Measurements from ENCODE around the gene IGF2BP2. TPM values are rescaled to one million over a fixed set of nuclear protein-coding genes. Genes with fewer than 3 reads are reported as not detected.
"Not testable (repeated sequence)": the region's sequence is repeated elsewhere in the genome, so short reads cannot be mapped to it uniquely, and the experiment has no call there.

IGF2BP2 gene
- total RNA-seq, 1 experiment from 2014 or later: 75.9 TPM

DNA sequence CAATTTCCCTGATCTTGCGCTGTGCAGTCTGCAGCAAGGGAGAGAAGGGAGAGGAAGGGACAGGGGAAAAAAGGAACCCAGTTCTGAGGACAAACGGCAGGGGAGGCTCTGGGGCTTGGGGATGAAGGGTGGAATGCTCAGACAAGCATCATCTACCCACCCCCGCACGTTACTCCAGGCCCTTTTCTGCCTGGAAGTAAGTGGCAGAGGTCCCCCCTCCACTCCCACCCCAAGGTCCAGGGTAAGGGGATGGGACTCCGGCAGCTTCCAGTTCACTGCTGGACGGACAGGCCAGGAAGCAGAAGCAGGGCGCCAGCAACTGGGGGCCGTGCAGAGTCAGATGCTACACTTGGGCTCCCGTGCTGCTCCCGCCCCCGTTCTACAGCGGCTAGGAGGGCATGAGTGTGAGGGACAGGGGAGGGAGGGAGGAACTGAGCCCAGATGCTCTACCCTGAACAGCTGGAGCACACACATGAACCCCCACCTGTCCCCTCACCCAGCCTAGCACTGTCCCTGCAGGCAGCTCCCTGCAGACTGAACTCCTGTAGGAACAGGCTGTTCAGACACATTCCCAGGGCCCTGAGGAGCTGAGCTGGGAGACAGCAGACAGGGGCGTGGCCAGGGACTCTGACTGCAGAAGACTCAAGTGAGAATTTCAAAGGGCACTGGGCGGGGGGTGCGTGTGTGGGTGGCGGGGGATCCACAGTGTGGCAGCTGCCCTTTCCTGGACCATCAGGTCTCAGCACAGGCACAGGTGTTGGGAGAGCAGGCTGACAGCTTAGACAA lies 179.1 kb downstream of the IGF2BP2 start:
- no peak for DNase-seq
- POLR2A ChIA-PET: no interaction called here
- Histone ChIP-seq H3K27me3 (replicated peaks; ENCODE audit: control insufficient read depth, insufficient read depth, low read length) (no peaks in the 10 kb centered on the region), H3K4me3 (ENCODE audit: low read depth, low read length) (no peak overlapping the region), H3K36me3 (ENCODE audit: control insufficient read depth, insufficient read depth, low read length) (peaks cover 1% of the 10 kb centered on the region), H3K4me1 (no peaks in the 10 kb centered on the region), H3K9me3 (no peaks in the 10 kb centered on the region)
- H3K27me3 Mint-ChIP-seq (ENCODE audit: insufficient read depth, unreplicated experiment): no peaks in the 10 kb centered on the region
- no peaks in the 10 kb centered on the region for H3K4me1 Mint-ChIP-seq (ENCODE audit: low read depth, unreplicated experiment)
- CTCF ChIA-PET: interaction anchor here (0.8 kb wide), 1 partner anchor 14 kb away, joined by 3 read pairs; no protein-coding TSS in a partner anchor
- no TSS peak for BruUV-seq (replicated peaks)
- no peaks in the 10 kb centered on the region for H3K9me3 Mint-ChIP-seq (ENCODE audit: unreplicated experiment)
- no peak overlapping the region for H3K4me3 Mint-ChIP-seq (ENCODE audit: unreplicated experiment)
- no peak overlapping the region for H3K27ac Mint-ChIP-seq (ENCODE audit: unreplicated experiment)
- H3K36me3 Mint-ChIP-seq (ENCODE audit: insufficient read depth, unreplicated experiment): peaks cover 43% of the 10 kb centered on the region
- TF ChIP-seq, protein P1, sequence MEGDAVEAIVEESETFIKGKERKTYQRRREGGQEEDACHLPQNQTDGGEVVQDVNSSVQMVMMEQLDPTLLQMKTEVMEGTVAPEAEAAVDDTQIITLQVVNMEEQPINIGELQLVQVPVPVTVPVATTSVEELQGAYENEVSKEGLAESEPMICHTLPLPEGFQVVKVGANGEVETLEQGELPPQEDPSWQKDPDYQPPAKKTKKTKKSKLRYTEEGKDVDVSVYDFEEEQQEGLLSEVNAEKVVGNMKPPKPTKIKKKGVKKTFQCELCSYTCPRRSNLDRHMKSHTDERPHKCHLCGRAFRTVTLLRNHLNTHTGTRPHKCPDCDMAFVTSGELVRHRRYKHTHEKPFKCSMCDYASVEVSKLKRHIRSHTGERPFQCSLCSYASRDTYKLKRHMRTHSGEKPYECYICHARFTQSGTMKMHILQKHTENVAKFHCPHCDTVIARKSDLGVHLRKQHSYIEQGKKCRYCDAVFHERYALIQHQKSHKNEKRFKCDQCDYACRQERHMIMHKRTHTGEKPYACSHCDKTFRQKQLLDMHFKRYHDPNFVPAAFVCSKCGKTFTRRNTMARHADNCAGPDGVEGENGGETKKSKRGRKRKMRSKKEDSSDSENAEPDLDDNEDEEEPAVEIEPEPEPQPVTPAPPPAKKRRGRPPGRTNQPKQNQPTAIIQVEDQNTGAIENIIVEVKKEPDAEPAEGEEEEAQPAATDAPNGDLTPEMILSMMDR (IDR thresholded peaks at IDR 0.05; ENCODE audit: insufficient read depth in 1 of 2, low read depth in 1 of 2, low read length in 1 of 2, severe bottlenecking in 1 of 2, unreplicated experiment in 1 of 2): no peak
- intact Hi-C loops (cut with micrococcal nuclease; ENCODE audit: unreplicated experiment): no loop called here

GRCh38 chr3:185645191-185645590 lies 179.7 kb downstream of the IGF2BP2 start:
- CTCF ChIA-PET; H3K4me3 ChIP-seq (ENCODE audit: low read depth, low read length); H3K9me3 Mint-ChIP-seq (ENCODE audit: unreplicated experiment); DNase-seq; H3K27ac Mint-ChIP-seq (ENCODE audit: unreplicated experiment); H3K4me1 Mint-ChIP-seq (ENCODE audit: low read depth, unreplicated experiment); H3K27me3 Mint-ChIP-seq (ENCODE audit: insufficient read depth, unreplicated experiment); H3K36me3 ChIP-seq (ENCODE audit: control insufficient read depth, insufficient read depth, low read length); H3K9me3 ChIP-seq; intact Hi-C loops (cut with micrococcal nuclease; ENCODE audit: unreplicated experiment); BruUV-seq (replicated peaks); H3K4me3 Mint-ChIP-seq (ENCODE audit: unreplicated experiment); H3K4me1 ChIP-seq; POLR2A ChIA-PET; H3K27me3 ChIP-seq (replicated peaks; ENCODE audit: control insufficient read depth, insufficient read depth, low read length): not testable (repeated sequence)
- H3K36me3 Mint-ChIP-seq (ENCODE audit: insufficient read depth, unreplicated experiment): peaks cover 39% of the 10 kb centered on the region

GRCh38 chr3:185640308-185640707 lies 184.5 kb downstream of the IGF2BP2 start:
- Mint-ChIP-seq H3K27me3 (ENCODE audit: insufficient read depth, unreplicated experiment) (no peaks in the 10 kb centered on the region), H3K36me3 (ENCODE audit: insufficient read depth, unreplicated experiment) (peaks cover 26% of the 10 kb centered on the region), H3K4me3 (ENCODE audit: unreplicated experiment) (no peak overlapping the region), H3K4me1 (ENCODE audit: low read depth, unreplicated experiment) (no peaks in the 10 kb centered on the region), H3K27ac (ENCODE audit: unreplicated experiment) (no peak overlapping the region), H3K9me3 (ENCODE audit: unreplicated experiment) (no peaks in the 10 kb centered on the region)
- BruUV-seq (replicated peaks): no TSS peak
- H3K36me3 ChIP-seq (ENCODE audit: control insufficient read depth, insufficient read depth, low read length): no peaks in the 10 kb centered on the region; the same call in 1 of the 2 replicates
- H3K4me3 ChIP-seq (ENCODE audit: low read depth, low read length): no peak overlapping the region
- H3K4me1 ChIP-seq: no peaks in the 10 kb centered on the region
- DNase-seq: no peak
- no peaks in the 10 kb centered on the region for H3K27me3 ChIP-seq (replicated peaks; ENCODE audit: control insufficient read depth, insufficient read depth, low read length)
- ChIA-PET POLR2A (no interaction called here), CTCF (no interaction called here)
- no peaks in the 10 kb centered on the region for H3K9me3 ChIP-seq
- intact Hi-C loops (cut with micrococcal nuclease; ENCODE audit: unreplicated experiment): no loop called here
- TF ChIP-seq, protein P1 (IDR thresholded peaks at IDR 0.05; ENCODE audit: insufficient read depth in 1 of 2, low read depth in 1 of 2, low read length in 1 of 2, severe bottlenecking in 1 of 2, unreplicated experiment in 1 of 2): no peak
